Measurements from ENCODE around the gene EP400.

- TF ChIP-seq, protein P1, sequence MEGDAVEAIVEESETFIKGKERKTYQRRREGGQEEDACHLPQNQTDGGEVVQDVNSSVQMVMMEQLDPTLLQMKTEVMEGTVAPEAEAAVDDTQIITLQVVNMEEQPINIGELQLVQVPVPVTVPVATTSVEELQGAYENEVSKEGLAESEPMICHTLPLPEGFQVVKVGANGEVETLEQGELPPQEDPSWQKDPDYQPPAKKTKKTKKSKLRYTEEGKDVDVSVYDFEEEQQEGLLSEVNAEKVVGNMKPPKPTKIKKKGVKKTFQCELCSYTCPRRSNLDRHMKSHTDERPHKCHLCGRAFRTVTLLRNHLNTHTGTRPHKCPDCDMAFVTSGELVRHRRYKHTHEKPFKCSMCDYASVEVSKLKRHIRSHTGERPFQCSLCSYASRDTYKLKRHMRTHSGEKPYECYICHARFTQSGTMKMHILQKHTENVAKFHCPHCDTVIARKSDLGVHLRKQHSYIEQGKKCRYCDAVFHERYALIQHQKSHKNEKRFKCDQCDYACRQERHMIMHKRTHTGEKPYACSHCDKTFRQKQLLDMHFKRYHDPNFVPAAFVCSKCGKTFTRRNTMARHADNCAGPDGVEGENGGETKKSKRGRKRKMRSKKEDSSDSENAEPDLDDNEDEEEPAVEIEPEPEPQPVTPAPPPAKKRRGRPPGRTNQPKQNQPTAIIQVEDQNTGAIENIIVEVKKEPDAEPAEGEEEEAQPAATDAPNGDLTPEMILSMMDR (IDR thresholded peaks at IDR 0.05; ENCODE audit: poor library complexity): no peak
- no peak for TF ChIP-seq EZH2 (IDR thresholded peaks at IDR 0.05; ENCODE audit: borderline replicate concordance)
Observed at GRCh38 chr12:132125736-132126135, 176.0 kb downstream of the EP400 start.
